A673 (cell line): Measurements from ENCODE around the gene GSTA1. TPM values are rescaled to one million over a fixed set of nuclear protein-coding genes. Genes with fewer than 3 reads are reported as not detected.
"Not testable (repeated sequence)": the region's sequence is repeated elsewhere in the genome, so short reads cannot be mapped to it uniquely, and the experiment has no call there.

ENCODE experiments used
- Bru-seq: library from RNA; stranded (reverse); fragments of 400-500 nt; gene quantifications from one replicate; lab custom pipeline; 2021; lab: Mats Ljungman, UMichigan
- BruChase-seq, 2 experiments: library from RNA; stranded (reverse); fragments of 400-500 nt; gene quantifications; one replicate each; lab custom pipeline; 2021; lab: Mats Ljungman, UMichigan
- BruUV-seq: library from RNA; stranded (reverse); fragments of 400-500 nt; replicated peaks from 2 replicates; lab custom pipeline; 2021; lab: Mats Ljungman, UMichigan
- CTCF ChIA-PET: fragments of 300-600 bp; sonication (Branson Sonifier 250); formaldehyde crosslinking; loops from one replicate; lab custom pipeline; 2022; ENCODE audit warnings: antibody characterized with exemption; lab: Charles Lee
- POLR2A ChIA-PET: fragments of 300-600 bp; sonication (Branson Sonifier 250); formaldehyde crosslinking; loops from one replicate; lab custom pipeline; 2022; ENCODE audit warnings: antibody characterized with exemption; ENCODE audit not compliant: low non-redundant PET; lab: Charles Lee
- DNase-seq: peaks from one replicate; pipeline ENCODE4 v3.0.0-alpha.2; 2015; ENCODE audit warnings: low spot score
- H3K27ac ChIP-seq: fragments of 200-600 bp; sonication (generic); 2 replicates; pipeline ENCODE4 v1.5.1; 2016; ENCODE audit warnings: mixed run types, low read depth, mild to moderate bottlenecking, mixed read lengths, antibody characterized with exemption, low read length; ENCODE audit not compliant: poor library complexity, severe bottlenecking
- H3K27me3 ChIP-seq: fragments of 200-600 bp; sonication (generic); replicated peaks from 2 replicates; pipeline ENCODE4 v1.6.1; 2017; ENCODE audit warnings: mixed run types, low read depth, mild to moderate bottlenecking, mixed read lengths, antibody characterized with exemption, low read length; ENCODE audit not compliant: insufficient read depth, poor library complexity
- H3K36me3 ChIP-seq: fragments of 200-600 bp; sonication (generic); 2 replicates; pipeline ENCODE4 v1.6.1; 2016; ENCODE audit warnings: mixed run types, mild to moderate bottlenecking, mixed read lengths, antibody characterized with exemption, low read length; ENCODE audit not compliant: insufficient read depth, poor library complexity, severe bottlenecking
- H3K4me1 ChIP-seq: fragments of 200-600 bp; sonication (generic); 2 replicates; pipeline ENCODE4 v1.6.1; 2017; ENCODE audit warnings: mixed run types, mild to moderate bottlenecking, mixed read lengths, antibody characterized with exemption, low read length; ENCODE audit not compliant: insufficient read depth, poor library complexity, severe bottlenecking
- H3K4me3 ChIP-seq: fragments of 200-600 bp; sonication (generic); 2 replicates; pipeline ENCODE4 v1.5.1; 2016; ENCODE audit warnings: low read depth, mixed run types, mild to moderate bottlenecking, mixed read lengths, low read length; ENCODE audit not compliant: poor library complexity, severe bottlenecking
- H3K9me3 ChIP-seq: fragments of 200-600 bp; sonication (generic); 2 replicates; pipeline ENCODE4 v1.6.1; 2016; ENCODE audit warnings: mixed run types, low read depth, mild to moderate bottlenecking, mixed read lengths, antibody characterized with exemption, low read length; ENCODE audit not compliant: poor library complexity, severe bottlenecking
- CTCF ChIP-seq: fragments of 300-800, 200-600 bp; sonication (generic); conservative IDR thresholded peaks from 2 replicates; pipeline ENCODE4 v1.5.1; 2017; ENCODE audit warnings: low read depth, mild to moderate bottlenecking, antibody characterized with exemption, low read length, moderate library complexity, mixed read lengths
- EZH2 ChIP-seq: fragments of 200-600 bp; sonication (generic); IDR thresholded peaks from 2 replicates; pipeline ENCODE4 v1.6.1; 2017; ENCODE audit warnings: borderline replicate concordance, low read depth, mild to moderate bottlenecking, mixed read lengths, antibody characterized with exemption, low read length; ENCODE audit not compliant: poor library complexity, severe bottlenecking
- intact Hi-C: fragments of 100-400 bp; cut with micrococcal nuclease; formaldehyde crosslinking; loops from one replicate; pipeline ENCODE4 v1.10.0; 2022; ENCODE audit not compliant: unreplicated experiment
- long read RNA-seq: library from polyadenylated mRNA; stranded (forward); transcript quantifications from one replicate; pipeline ENCODE4 v2.0.0, GENCODE V29; 2022
- total RNA-seq: library from RNA; stranded (reverse); gene quantifications from 2 replicates; pipeline ENCODE4 v1.2.3, GENCODE V29; 2021

The GSTA1 gene
- total RNA-seq: not detected in 2 replicates
- not detected for Bru-seq, nascent RNA
- not detected for BruChase-seq, experiment 1, labeled RNA remaining after a 2-hour chase
- not detected for BruChase-seq, experiment 2, labeled RNA remaining after a 6-hour chase
- long read RNA-seq: 0 reads

- CTCF ChIA-PET, intact Hi-C loops, POLR2A ChIA-PET: not testable (repeated sequence)
Observed at GRCh38 chr6:52803668-52804255, at the start of gene GSTA1. Gene GSTA1, minus strand, starts transcription at chr6:52803816. Its CDS starts 4,549 bp downstream, at chr6:52799267.

GRCh38 chr6:52849137-52849536 is 45.5 kb upstream of the GSTA1 start:
- ChIA-PET CTCF (no interaction called here), POLR2A (no interaction called here)
- no peak overlapping the region for H3K4me3 ChIP-seq
- peaks cover 8% of the 10 kb centered on the region for H3K27me3 ChIP-seq
- H3K27ac ChIP-seq: no peak overlapping the region
- no TSS peak for BruUV-seq
- no peak for DNase-seq
- no peaks in the 10 kb centered on the region for H3K9me3 ChIP-seq
- TF ChIP-seq CTCF (no peak), EZH2 (no peak)
- no peaks in the 10 kb centered on the region for H3K4me1 ChIP-seq
- intact Hi-C loops: no loop called here
- no peaks in the 10 kb centered on the region for H3K36me3 ChIP-seq

More at GRCh38 chr6:52803668-52804255, at the start of gene GSTA1:
- H3K27ac ChIP-seq, H3K4me1 ChIP-seq, H3K9me3 ChIP-seq, BruUV-seq, H3K27me3 ChIP-seq, DNase-seq, H3K36me3 ChIP-seq, H3K4me3 ChIP-seq: not testable (repeated sequence)

GRCh38 chr6:52846002-52846401 is 42.4 kb upstream of the GSTA1 start:
- no peak overlapping the region for H3K27ac ChIP-seq
- DNase-seq: no peak
- CTCF ChIA-PET: no interaction called here
- no peaks in the 10 kb centered on the region for H3K4me1 ChIP-seq
- no peaks in the 10 kb centered on the region for H3K9me3 ChIP-seq
- H3K36me3 ChIP-seq: no peaks in the 10 kb centered on the region
- BruUV-seq: no TSS peak
- H3K27me3 ChIP-seq: no peaks in the 10 kb centered on the region
- intact Hi-C loops: no loop called here
- no peak overlapping the region for H3K4me3 ChIP-seq
- POLR2A ChIA-PET: no interaction called here
- TF ChIP-seq CTCF: no peak
- TF ChIP-seq EZH2: no peak

GRCh38 chr6:52843605-52844004 is 40.0 kb upstream of the GSTA1 start:
- CTCF ChIA-PET: no interaction called here
- POLR2A ChIA-PET: no interaction called here
- no TSS peak for BruUV-seq
- H3K27me3 ChIP-seq: no peaks in the 10 kb centered on the region
- H3K4me1 ChIP-seq: no peaks in the 10 kb centered on the region
- intact Hi-C loops: no loop called here
- H3K4me3 ChIP-seq: no peak overlapping the region
- DNase-seq: no peak
- H3K9me3 ChIP-seq: no peaks in the 10 kb centered on the region
- no peak overlapping the region for H3K27ac ChIP-seq
- no peak for TF ChIP-seq EZH2
- no peak for TF ChIP-seq CTCF
- no peaks in the 10 kb centered on the region for H3K36me3 ChIP-seq
